GM19455 (cell line): ENCODE data around the gene SMG6.

Experiments
- ATAC-seq: cut with Tn5 transposase; IDR thresholded peaks from one replicate; pipeline ENCODE4 v1.9.1; 2021; ENCODE audit not compliant: unreplicated experiment

SMG6 gene

DNA sequence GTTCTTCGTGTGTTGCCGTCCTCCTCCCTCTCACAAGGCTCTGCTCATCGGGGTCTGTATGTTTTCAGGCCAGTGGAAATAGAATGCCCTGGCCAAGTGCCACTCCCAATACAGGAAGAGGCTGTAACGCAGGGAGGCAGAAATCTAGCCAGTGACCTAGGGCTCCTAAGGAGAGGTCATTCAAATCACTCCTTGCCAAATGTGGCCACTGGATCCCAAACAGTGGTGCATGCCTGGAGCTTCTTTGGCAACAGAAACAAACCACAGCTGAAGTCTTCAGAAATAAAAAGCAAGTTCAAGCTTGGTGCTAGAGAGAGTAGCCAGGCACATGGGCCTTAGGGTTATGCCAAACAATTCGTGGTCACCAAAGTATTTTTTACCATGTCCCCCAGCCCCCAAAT, 66.1 kb downstream of the SMG6 start:
- ATAC-seq: no peak

DNA sequence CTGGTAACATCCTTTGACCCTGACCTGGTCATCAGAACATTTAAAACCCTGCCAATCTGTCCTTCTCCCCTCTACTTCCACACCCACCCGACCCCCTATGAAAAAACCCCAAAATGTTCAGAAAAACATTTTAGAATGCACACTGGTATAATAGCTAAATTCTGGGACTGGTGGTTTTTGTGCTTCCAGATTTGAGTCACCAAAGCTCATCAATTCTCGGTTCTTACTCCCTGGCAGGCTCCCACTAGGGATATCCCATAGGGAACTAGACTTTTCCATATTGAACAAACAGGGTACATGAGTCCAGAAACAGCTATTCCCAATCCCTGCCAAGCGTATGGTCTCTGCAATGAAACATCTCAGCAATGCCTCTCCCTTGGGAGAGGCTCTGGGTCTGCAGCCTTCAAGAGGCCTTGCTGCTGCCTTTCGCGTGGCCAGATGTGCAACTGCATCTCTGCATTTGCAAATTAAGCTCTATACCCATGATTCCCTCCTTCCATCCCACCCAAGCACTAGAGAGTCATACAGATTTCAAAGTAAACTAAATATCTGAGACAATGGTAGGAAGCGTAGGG, 67.7 kb downstream of the SMG6 start:
- no peak for ATAC-seq

DNA sequence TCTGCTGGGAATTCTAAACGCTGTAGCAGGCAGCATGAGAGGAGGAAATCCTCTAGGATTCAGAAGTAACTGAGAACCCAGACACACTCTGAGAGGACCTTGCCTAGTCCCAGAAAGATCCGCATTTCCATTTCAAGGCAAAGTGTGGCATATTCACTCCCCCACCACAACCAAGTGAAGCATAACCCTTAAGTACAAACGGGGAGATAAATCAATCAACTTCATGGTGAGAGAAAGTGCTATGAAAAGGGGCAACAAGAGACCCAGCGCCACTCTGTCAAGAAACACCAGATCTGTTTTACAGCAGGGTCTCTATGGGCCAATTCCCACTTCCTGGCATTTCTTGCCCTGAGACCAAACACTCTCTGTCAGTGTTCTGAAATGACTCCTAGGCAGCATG, 68.3 kb downstream of the SMG6 start:
- no peak for ATAC-seq

DNA sequence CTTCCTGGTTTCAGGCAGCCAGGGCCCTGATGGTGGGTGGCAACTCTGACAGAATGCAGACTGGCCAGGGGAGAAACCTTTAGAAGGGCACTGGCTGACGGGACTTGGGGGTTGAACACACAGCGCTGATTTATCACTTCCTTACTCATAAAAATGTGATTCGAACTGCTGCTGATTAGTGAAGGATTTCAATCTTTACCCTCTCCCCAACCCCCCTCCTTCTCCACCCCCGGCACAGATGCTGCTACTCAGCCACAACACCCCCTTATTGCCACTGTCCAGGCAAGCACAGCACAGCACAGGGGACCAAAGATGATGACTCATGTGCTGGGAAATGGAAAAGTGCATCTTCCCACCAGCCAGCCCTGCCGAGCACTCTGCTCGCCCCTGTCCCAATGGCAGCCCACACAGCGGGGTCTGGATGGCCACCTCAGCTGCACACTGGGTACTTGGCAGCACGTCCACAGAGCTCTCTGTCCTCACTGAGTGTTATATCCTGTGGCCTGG, 70.1 kb downstream of the SMG6 start:
- ATAC-seq: no peak

DNA sequence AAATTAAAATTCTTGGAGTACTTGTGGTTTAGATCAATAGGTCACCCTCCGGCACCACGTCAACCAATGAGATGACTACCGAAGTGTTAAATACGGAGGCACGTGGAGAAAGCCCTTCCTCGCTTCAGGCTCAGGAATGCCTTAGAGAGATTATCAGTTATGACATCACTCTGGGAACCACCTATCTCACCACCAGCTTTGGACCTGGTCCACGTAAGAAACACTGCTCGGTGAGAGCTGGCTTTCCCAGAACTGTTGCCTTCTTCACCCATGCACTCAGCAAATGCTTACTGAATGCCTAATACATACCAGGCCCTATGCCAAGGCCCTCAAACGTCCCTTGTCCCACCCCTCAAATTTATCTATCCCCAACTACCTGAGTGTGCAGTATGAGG, 71.3 kb downstream of the SMG6 start:
- no peak for ATAC-seq

DNA sequence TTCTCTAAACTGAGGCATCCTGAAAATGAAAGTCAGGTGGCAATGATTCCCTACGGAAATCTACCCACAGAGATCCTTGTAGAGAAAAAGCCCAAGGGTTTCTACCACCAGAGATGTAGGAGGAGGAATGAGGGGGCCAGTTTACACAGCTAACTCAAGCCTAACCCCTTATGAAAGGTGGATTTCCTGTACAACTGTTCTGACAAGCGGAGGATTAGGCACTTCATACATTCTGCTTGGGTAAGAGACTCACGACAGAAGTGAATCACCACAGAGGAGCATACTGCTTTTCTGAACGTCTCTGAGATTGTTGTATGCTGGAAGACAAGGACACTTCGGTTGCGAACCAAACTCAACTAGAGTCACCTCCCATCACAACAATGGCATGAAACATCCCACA, 72.7 kb downstream of the SMG6 start:
- no peak for ATAC-seq

DNA sequence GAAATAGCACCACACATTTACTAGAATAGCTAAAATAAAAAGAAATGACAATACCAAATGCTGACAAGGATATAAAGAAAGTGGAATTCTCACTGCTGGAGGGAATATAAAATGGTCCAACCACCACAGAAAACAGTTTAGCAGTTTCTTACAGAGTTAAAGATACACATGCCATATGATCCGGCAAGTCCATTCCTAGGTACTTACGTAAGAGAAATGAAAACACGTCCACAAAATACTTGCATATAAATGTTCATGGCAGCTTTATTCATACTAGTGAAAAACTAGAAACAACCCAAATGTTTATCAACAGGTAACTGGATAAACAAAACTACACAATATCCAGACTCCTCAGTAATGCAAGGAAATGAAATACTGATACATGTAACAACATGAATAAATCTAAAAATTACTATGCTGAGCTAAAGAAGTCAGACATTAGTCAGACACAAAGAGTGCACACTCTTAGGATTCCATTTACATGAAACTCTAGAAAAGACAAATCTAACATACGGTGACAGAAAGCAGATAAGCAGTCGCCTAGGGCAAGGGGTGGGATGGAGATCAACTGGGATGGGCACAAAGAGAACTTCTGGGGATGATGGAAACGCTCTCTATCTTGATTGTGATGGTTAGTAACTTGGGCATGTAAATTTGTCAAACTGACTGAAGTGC, 76.4 kb downstream of the SMG6 start:
- ATAC-seq: no peak

DNA sequence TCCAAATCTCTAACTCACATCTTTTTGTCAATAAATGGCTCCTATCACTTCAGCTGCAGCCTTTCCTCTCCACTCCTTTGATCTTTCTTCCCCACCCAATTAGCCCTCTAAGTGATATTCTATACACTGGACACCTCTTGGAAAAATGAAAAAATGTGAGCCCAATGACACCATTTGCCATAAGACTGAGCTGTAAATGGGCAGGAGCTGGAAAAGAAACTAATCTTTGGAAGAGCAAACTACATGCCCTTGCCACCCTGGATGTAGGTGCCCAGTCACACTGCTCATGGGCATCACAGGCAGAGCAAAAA, 80.0 kb downstream of the SMG6 start:
- ATAC-seq: no peak

DNA sequence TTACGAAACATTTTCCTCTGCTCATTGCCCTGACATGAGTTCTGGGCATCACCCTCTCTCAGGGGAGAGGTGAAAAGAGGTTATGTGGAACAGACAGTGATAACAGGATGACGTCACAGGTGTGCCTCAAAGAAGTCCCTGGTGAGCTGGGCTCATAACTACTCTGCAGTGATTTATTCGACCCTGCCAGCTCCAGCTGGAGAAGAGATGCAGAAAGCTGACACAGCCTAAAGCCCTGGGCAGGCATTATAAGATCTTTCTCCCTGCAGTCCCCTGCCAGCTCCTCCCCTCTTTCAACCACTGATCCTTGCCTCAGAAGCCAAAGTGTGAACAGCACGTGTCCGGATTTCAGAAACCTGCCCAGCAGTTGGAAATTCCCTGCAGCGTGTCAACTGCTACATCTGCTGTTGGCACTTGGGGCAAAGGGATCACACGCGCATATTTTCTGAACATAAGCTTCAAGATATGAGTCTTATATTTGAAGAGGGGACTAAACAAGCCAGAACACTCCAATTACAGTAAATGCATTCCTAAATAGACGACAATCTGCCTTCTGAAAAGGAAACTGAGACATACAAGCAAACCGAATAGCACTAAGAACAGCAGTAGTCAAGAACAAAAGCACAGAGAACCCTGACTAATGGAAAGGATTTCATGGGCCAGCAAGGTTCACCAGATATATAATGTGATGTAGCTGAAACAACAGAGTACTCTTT, 80.5 kb downstream of the SMG6 start:
- ATAC-seq: no peak

DNA sequence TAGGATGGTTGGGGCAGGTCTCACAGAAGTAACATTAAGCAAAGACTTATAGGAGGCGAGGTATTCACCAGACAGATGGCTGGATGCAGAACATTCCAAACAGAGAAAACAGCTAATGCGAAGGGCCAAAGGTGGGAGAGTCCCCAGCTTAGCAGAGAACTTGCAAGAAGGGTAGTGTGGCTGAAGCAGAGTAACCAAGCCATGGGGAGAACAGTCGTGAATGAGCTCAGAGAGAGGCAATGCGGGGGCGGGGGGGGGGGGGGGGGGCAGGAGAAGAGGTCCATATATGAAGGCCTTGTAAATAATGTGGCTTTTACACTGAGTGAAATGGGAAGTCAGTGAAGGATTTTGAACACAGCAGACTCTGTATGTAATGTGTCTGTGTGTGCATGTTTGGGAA, 81.3 kb downstream of the SMG6 start:
- ATAC-seq: no peak

DNA sequence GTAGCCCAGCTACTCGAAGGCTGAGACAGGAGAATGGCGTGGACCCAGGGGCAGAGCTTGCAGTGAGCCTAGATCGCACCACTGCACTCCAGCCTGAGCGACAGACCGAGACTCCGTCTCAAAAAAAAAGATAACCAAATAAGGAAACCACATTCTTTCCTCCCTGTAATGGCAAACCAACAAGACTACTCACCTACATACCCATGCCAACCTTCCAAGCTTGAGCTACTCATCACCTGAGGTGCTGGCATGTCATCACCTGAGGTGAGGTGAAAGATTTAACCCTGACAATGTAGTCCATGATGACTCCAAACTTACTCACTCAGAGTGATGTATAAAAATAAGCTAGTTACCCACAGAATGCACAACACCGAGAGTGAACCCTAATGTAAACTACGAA, 85.2 kb downstream of the SMG6 start:
- no peak for ATAC-seq

DNA sequence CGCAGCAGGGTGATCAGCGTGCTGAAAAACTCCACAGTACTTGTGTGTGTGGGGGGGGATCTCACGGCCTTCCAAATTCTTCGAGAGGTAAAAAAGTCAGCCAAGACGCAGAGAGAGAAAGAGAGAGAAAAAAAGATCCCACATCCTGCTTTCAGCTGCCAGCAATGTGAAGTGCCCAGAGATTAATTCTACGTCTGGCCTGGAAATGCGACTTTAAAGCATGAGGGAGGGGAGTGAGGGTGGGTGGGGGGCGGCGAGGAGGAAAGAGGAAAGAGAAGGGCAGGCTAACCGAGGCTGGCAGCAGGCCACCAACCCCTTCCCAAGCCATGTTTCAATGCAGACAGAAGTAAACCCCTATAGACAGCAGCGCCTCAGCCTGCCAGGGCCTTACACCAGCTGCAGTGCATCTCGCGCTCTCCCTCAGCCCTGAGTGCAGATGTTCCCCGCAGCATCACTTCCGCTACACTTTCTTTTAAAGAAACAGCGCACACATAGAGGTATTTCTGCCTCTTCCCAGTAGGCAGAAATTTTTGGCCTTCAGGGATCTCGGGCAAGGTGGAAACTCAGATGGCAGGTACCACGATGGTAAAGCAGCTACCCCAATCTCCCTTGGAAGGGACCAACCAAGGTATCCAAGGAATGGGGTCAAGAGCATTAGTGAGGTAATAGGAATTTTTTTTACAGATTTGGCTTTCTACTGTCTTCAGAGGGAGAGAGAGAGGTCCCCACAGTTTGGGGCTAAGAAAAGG, 87.8 kb downstream of the SMG6 start:
- peak; percentile 75 for ATAC-seq

DNA sequence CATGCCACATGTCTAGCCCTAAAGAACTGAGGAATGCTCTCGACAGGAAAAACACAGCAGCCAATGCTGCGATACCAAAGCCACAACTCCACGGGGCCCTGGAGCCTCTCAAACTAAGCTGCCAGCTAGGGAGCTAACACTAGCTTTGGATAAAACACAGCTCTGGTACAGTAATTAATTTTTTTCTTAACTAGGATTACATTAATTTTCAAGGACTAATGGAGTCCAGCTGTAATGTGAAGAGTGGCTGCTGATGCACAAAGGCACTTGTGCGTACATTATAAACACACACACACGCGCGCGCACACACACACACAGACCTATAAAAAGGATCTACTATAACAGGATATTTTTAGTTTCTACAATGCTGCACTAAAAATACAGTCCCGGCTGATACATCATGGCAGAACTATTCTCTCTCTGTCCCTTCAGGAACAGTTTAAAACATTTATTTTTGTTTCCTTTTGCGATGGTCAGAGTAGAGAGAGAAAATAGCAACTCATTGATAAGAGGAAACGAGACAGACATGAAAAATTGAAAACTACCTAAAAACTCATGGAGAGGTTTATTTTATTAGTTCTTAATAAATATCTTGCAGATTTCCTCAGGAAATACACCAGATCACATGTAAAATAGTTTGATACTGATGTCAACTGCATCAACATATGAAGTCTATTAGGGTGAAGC, 88.5 kb downstream of the SMG6 start:
- ATAC-seq: no peak

DNA sequence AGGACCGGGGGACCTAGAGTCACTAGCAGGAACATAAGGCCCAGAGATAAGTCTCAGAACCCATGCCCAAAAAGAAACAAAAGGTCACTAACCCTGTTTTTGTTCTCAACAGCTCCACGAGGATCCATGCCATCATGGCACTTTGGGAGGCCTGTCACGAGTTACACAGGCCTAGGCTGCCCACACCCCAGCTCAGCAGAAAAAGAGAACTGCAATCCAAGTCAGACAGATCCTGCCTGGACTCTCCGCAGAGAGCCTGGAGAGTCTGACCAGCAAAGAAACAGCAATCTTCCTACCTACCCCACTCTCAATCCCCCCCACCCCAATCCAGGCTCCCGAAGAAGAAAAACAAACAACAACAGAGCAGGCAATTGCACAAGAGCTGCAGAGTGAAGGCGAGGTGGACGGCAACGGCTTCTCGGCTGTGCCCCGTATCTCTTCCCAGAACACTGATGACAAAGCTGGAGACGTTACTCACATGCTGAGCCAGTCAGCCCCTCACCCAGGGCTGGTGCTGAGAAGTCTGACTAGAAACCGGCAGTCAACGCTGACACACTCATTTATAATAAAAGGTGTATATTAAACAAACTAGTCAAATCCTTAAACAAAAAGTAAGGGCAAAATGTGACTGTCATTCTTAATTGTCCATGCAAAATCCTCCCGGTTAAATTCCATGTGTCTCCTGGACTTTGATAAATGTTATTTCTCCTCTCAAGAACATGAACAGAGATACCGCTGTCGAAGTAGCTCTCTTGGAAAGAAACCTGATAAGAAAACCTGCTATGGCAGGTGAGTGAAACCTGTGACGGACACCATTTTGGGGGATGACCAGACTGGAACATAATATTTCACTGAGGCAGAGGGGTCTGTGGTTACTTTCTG, 89.3 kb downstream of the SMG6 start:
- no peak for ATAC-seq

DNA sequence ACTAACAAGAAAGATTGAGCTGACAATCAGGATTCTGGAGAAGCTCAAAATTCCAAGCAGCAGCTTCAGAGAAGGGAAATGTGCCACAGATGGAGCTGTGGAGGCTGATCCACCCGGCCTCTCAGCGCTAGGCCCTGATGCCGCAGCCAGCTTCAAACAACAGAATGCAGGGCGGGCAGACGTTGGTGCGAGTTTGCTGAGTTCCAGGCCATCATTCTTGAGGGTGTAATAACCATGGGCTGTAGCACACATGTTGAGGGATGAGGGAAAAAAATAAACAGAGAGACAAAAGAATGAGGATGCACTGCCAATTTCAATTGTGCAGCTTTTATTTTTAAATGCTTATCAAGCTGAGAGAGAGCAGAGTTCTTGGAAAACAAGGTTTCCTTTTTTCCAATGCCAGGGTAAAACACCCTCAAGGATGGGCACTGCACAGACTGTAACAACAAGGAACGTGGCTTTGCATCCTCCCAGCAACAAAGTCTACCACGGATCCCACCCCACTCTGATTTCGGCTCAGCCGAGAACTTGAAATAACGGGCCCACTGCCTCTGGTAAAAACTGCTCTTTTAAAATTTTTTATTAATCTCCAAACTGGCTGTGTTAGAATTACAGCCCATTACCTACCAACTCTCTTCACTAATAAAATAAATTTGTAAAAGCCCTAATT, 90.2 kb downstream of the SMG6 start:
- no peak for ATAC-seq

DNA sequence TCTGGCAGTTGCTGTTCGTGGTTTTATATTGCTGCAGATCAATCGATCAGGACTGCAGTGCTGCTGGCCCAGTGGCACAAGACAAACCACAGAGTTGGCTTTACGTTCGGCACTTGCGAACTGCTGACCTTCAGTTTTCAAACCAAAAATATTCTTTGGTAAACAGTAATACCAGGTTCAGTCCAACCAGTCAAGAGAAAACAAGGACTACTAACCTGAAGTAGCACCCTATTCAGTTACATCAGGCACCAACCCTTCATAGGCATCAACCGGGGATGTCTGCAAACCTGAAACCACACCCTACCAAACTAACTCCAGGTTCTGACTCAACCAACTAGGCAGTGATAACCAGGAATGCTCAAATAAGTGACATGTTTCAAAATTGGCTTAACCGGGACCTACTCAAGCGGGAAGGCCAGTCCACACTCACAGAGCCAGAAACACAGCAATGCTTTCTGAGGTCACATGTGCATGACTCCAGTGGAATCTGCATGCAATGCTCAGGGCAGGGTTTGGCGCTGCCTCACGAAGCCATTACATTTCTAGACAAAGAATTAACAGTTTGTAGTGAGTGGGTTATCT, 91.1 kb downstream of the SMG6 start:
- no peak for ATAC-seq

DNA sequence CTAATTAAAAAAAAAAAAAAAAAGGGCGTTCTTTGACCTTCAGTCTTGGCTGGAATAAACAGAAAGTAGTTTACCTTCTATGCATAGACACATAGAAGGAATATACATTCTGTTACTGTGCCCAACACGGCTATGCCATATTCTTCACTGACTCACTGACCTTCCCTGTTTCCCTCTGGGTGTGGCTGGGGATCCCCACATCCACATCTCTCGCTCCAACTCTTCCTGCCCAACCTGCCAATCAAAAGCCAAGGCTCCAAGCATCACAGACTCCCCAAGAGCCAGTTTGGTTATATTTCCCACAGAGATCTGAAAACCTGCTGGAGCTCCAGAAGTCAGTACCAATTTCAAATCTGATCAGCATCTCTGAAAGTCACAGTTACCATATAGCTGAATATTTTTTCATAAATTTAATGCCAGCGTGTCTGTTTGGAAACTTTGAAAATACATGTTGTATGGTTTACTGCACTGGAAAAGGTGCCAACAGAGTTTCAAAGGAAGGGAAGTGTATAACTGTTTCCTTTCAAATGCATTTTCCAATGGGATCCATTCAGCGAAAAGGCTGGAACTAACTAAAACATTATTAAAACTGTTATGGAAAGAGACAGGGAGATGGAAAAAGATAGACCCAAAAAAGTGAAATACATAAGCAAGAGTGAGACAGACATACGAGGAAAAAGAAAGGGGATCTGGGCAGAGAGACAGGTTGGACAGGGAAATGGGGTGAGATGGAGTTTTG, 91.8 kb downstream of the SMG6 start:
- ATAC-seq: no peak

DNA sequence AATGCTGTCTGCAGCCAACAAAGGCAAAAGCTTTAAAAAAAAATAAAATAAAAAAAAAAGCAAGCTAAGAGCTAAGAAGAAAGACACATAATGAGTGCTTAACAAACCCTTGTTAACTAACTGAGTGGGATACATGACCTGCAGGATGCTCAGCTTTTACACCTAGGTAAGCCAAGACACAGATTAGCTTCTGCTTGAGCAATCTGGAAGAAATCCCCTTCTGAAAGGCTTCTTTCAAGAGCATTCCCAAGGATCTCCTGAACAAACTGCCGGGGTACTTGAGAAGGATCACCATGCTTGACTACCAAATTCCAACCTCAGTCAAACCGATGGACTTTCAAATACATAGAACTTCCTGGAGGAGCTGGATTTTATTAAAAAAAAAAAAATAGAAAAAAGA, 92.9 kb downstream of the SMG6 start:
- no peak for ATAC-seq
